A673 (cell line): Measurements from ENCODE around the gene RBBP8.

Experiments
- CTCF ChIP-seq: fragments of 300-800, 200-600 bp; sonication (generic); conservative IDR thresholded peaks from 2 replicates; pipeline ENCODE4 v1.5.1; 2017; ENCODE audit warnings: low read depth, mild to moderate bottlenecking, antibody characterized with exemption, low read length, moderate library complexity, mixed read lengths
- EZH2 ChIP-seq: fragments of 200-600 bp; sonication (generic); IDR thresholded peaks from 2 replicates; pipeline ENCODE4 v1.6.1; 2017; ENCODE audit warnings: borderline replicate concordance, low read depth, mild to moderate bottlenecking, mixed read lengths, antibody characterized with exemption, low read length; ENCODE audit not compliant: poor library complexity, severe bottlenecking

DNA sequence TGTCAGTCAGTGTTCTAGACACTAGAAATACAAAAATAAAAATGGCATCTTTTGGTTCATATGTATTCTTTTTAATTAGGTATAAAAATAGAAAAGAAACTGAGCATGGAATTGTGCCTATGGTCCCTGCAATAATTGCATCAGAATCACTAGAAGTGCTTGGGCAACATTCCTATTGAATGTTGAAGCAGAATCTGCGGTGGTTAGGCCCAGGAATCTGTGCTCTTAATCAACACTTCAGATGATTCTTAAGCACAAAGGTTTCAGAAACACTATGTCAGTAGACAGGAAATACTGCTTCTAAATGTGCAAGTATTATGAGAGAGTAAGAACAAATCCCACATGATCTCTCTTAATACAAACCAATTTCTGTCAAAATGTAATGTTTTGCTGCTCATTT is 20.3 kb upstream of the RBBP8 start:
- no peak for TF ChIP-seq CTCF
- TF ChIP-seq EZH2: no peak
